ENCODE results near the gene CARS2. TPM values are rescaled to one million over a fixed set of nuclear protein-coding genes. Genes with fewer than 3 reads are reported as not detected.

CARS2 gene
- total RNA-seq, 1 donor from 2014 or later, result 89.6 TPM

GRCh38 chr13:110715395-110716246 is 9.7 kb upstream of the CARS2 start:
- Mint-ChIP-seq H3K27me3 (ENCODE audit: low read depth) (no peaks in the 10 kb centered on the region), H3K36me3 (ENCODE audit: low read depth) (peaks cover 11% of the 10 kb centered on the region), H3K4me3 (ENCODE audit: low read depth) (peak overlapping the region; percentile 90), H3K4me1 (ENCODE audit: low read depth) (peaks cover 22% of the 10 kb centered on the region), H3K9me3 (no peaks in the 10 kb centered on the region), H3K27ac (peak overlapping the region; percentile 95)
- intact Hi-C loops (cut with micrococcal nuclease), result loop anchor here (1.0 to 5.0 kb wide), 4 partner anchors 9 to 200 kb away; partner anchors contain the start of genes ANKRD10 and CARS2
- DNase-seq (ENCODE audit: low spot score), result peak; percentile 96

- peak overlapping the region; percentile 95 for H3K27ac Mint-ChIP-seq
- no peaks in the 10 kb centered on the region for H3K9me3 Mint-ChIP-seq
- DNase-seq (ENCODE audit: low spot score), result peak; percentile 57
- H3K36me3 Mint-ChIP-seq (ENCODE audit: low read depth), result peaks cover 10% of the 10 kb centered on the region
- peaks cover 21% of the 10 kb centered on the region for H3K4me1 Mint-ChIP-seq (ENCODE audit: low read depth)
- H3K4me3 Mint-ChIP-seq (ENCODE audit: low read depth), result peak overlapping the region; percentile 90
- intact Hi-C loops (cut with micrococcal nuclease), result loop anchor here (1.0 to 5.0 kb wide), 5 partner anchors 9 to 1972 kb away; partner anchors contain the start of genes ANKRD10 and CARS2
- no peaks in the 10 kb centered on the region for H3K27me3 Mint-ChIP-seq (ENCODE audit: low read depth)
Observed at GRCh38 chr13:110714797-110715394, 9.0 kb upstream of the CARS2 start.

GRCh38 chr13:110713981-110714796 is 8.3 kb upstream of the CARS2 start:
- DNase-seq (ENCODE audit: low spot score), result peak; percentile 53
- H3K9me3 Mint-ChIP-seq, result no peaks in the 10 kb centered on the region
- peak overlapping the region; percentile 95 for H3K27ac Mint-ChIP-seq
- H3K4me1 Mint-ChIP-seq (ENCODE audit: low read depth), result peaks cover 16% of the 10 kb centered on the region
- intact Hi-C loops (cut with micrococcal nuclease), result loop anchor here (1.0 to 5.0 kb wide), 3 partner anchors 99 to 1973 kb away; partner anchors contain the start of gene NAXD
- peaks cover 2% of the 10 kb centered on the region for H3K36me3 Mint-ChIP-seq (ENCODE audit: low read depth)
- H3K27me3 Mint-ChIP-seq (ENCODE audit: low read depth), result no peaks in the 10 kb centered on the region
- H3K4me3 Mint-ChIP-seq (ENCODE audit: low read depth), result peak overlapping the region; percentile 90

GRCh38 chr13:110713642-110713952 is 7.7 kb upstream of the CARS2 start, which contains the start of gene ING1:
Gene ING1 (plus strand): TSS chr13:110713700. CDS start chr13:110714150, 450 bp downstream.
- H3K9me3 Mint-ChIP-seq, result no peaks in the 10 kb centered on the region
- intact Hi-C loops (cut with micrococcal nuclease), result loop anchor here (1.0 to 5.0 kb wide), 3 partner anchors 98 to 1974 kb away; partner anchors contain the start of gene NAXD
- peaks cover 16% of the 10 kb centered on the region for H3K4me1 Mint-ChIP-seq (ENCODE audit: low read depth)
- H3K36me3 Mint-ChIP-seq (ENCODE audit: low read depth), result no peaks in the 10 kb centered on the region
- H3K27ac Mint-ChIP-seq, result peak within 1 kb of the TSS; percentile 95
- no peaks in the 10 kb centered on the region for H3K27me3 Mint-ChIP-seq (ENCODE audit: low read depth)
- H3K4me3 Mint-ChIP-seq (ENCODE audit: low read depth), result peak within 1 kb of the TSS; percentile 98
- DNase-seq (ENCODE audit: low spot score), result no peak

- H3K27me3 Mint-ChIP-seq (ENCODE audit: low read depth), result no peaks in the 10 kb centered on the region
- H3K4me3 Mint-ChIP-seq (ENCODE audit: low read depth), result peak overlapping the region; percentile 98
- intact Hi-C loops (cut with micrococcal nuclease), result loop anchor here (1.0 to 5.0 kb wide), 3 partner anchors 98 to 1974 kb away; partner anchors contain the start of gene NAXD
Observed at GRCh38 chr13:110712849-110713641, 7.1 kb upstream of the CARS2 start.

GRCh38 chr13:110712081-110712848 is 6.3 kb upstream of the CARS2 start:
- Mint-ChIP-seq H3K4me1 (ENCODE audit: low read depth) (peaks cover 13% of the 10 kb centered on the region), H3K27me3 (ENCODE audit: low read depth) (no peaks in the 10 kb centered on the region), H3K4me3 (ENCODE audit: low read depth) (peak overlapping the region; percentile 98), H3K9me3 (no peaks in the 10 kb centered on the region), H3K36me3 (ENCODE audit: low read depth) (no peaks in the 10 kb centered on the region), H3K27ac (peak overlapping the region; percentile 93)
- DNase-seq (ENCODE audit: low spot score), result peak; percentile 77
- intact Hi-C loops (cut with micrococcal nuclease), result loop anchor here (5.0 kb wide), 2 partner anchors 440 to 1975 kb away; no protein-coding TSS in a partner anchor

More at GRCh38 chr13:110712849-110713641, 7.1 kb upstream of the CARS2 start:
- Mint-ChIP-seq H3K36me3 (ENCODE audit: low read depth) (no peaks in the 10 kb centered on the region), H3K4me1 (ENCODE audit: low read depth) (peaks cover 17% of the 10 kb centered on the region), H3K27ac (peak overlapping the region; percentile 93), H3K9me3 (no peaks in the 10 kb centered on the region)
- DNase-seq (ENCODE audit: low spot score), result peak; percentile 99

- H3K4me1 Mint-ChIP-seq (ENCODE audit: low read depth), result peaks cover 38% of the 10 kb centered on the region
- H3K36me3 Mint-ChIP-seq (ENCODE audit: low read depth), result peaks cover 23% of the 10 kb centered on the region
- peak overlapping the region; percentile 65 for H3K27ac Mint-ChIP-seq
- H3K4me3 Mint-ChIP-seq (ENCODE audit: low read depth), result peak overlapping the region; percentile 67
- no peak for DNase-seq (ENCODE audit: low spot score)
- intact Hi-C loops (cut with micrococcal nuclease), result loop anchor here (1.0 kb wide), 1 partner anchor 9 kb away; no protein-coding TSS in a partner anchor
- no peaks in the 10 kb centered on the region for H3K9me3 Mint-ChIP-seq
- no peaks in the 10 kb centered on the region for H3K27me3 Mint-ChIP-seq (ENCODE audit: low read depth)
Observed at GRCh38 chr13:110706570-110707372, 855 bp upstream of the CARS2 start.

- H3K9me3 Mint-ChIP-seq, result no peaks in the 10 kb centered on the region
- intact Hi-C loops (cut with micrococcal nuclease), result loop anchor here (1.0 kb wide), 1 partner anchor 114 kb away; no protein-coding TSS in a partner anchor
- peaks cover 33% of the 10 kb centered on the region for H3K4me1 Mint-ChIP-seq (ENCODE audit: low read depth)
- H3K36me3 Mint-ChIP-seq (ENCODE audit: low read depth), result peaks cover 33% of the 10 kb centered on the region
- no peak for DNase-seq (ENCODE audit: low spot score)
- H3K4me3 Mint-ChIP-seq (ENCODE audit: low read depth), result peak overlapping the region; percentile 90
- H3K27me3 Mint-ChIP-seq (ENCODE audit: low read depth), result no peaks in the 10 kb centered on the region
- peak overlapping the region; percentile 86 for H3K27ac Mint-ChIP-seq
Observed at GRCh38 chr13:110705356-110705825, 525 bp downstream of the CARS2 start.

GRCh38 chr13:110702591-110703526 is 3.1 kb downstream of the CARS2 start:
- Mint-ChIP-seq H3K9me3 (no peaks in the 10 kb centered on the region), H3K27ac (no peak overlapping the region), H3K4me3 (ENCODE audit: low read depth) (no peak overlapping the region), H3K36me3 (ENCODE audit: low read depth) (peaks cover 56% of the 10 kb centered on the region), H3K4me1 (ENCODE audit: low read depth) (peaks cover 37% of the 10 kb centered on the region), H3K27me3 (ENCODE audit: low read depth) (no peaks in the 10 kb centered on the region)
- DNase-seq (ENCODE audit: low spot score), result no peak
- intact Hi-C loops (cut with micrococcal nuclease), result no loop called here

GRCh38 chr13:110702089-110702488 is 3.8 kb downstream of the CARS2 start:
- peaks cover 40% of the 10 kb centered on the region for H3K4me1 Mint-ChIP-seq (ENCODE audit: low read depth)
- H3K27me3 Mint-ChIP-seq (ENCODE audit: low read depth), result no peaks in the 10 kb centered on the region
- no peak for DNase-seq (ENCODE audit: low spot score)
- peaks cover 64% of the 10 kb centered on the region for H3K36me3 Mint-ChIP-seq (ENCODE audit: low read depth)
- no peaks in the 10 kb centered on the region for H3K9me3 Mint-ChIP-seq
- no peak overlapping the region for H3K4me3 Mint-ChIP-seq (ENCODE audit: low read depth)
- intact Hi-C loops (cut with micrococcal nuclease), result no loop called here
- H3K27ac Mint-ChIP-seq, result no peak overlapping the region

Measured in activated T-helper 2 cell treated with anti-CD3 and anti-CD28 coated beads, Interferon-gamma antibody, Interleukin-2, Interleukin-4, amounts not matched to agents 10 μg/mL and 5 μg/mL and 100 μg/mL, durations not matched to agents 14 hours and 24 hours and 36 hours (primary cell).